NCI-H524 treated with DMSO at 0.1 percent for 48 hours (cell line): Measurements from ENCODE around the gene ABLIM1.

ENCODE experiments used
- DNase-seq: peaks from one replicate; lab custom pipeline; 2025; lab: John Stamatoyannopoulos, UW

The ABLIM1 gene

DNA sequence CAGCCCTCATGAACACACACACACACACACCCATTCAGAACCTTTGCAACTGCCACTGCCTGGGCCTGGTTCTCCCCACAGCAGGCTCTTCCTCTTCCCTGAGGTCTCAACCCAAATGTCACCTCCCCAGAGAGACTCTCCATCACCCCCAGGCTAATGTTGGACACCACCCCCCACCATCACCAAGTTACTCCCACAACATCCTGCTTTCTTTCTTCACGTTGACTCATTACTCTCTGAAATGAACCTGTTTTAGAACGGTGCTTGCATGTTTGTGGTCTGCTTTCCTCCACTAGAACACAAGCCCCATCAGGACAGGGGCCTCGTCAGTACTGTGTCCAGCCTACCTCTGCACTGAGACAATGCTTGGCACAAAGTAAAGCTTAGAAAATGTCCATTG, 269.8 kb downstream of the ABLIM1 start:
- no peak for DNase-seq

DNA sequence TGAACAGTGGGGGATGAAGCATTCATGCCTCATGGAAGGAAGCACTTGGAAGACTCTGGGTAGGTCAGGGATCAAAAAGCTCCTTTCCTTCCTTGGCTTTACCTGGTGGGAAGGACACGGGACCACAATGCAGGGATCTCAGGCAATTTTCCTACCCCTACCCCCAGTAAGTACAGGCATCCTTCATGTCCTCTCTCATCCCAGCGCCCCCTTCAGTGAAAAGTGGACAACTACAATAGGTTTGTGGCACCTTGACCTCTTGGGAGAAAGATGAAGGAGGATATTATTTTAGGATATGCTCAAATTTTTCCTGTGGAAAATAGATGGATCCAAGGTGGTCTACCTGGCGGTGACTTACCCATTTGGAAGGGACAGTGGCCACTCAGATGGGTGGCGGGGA, 270.3 kb downstream of the ABLIM1 start:
- DNase-seq = no peak

DNA sequence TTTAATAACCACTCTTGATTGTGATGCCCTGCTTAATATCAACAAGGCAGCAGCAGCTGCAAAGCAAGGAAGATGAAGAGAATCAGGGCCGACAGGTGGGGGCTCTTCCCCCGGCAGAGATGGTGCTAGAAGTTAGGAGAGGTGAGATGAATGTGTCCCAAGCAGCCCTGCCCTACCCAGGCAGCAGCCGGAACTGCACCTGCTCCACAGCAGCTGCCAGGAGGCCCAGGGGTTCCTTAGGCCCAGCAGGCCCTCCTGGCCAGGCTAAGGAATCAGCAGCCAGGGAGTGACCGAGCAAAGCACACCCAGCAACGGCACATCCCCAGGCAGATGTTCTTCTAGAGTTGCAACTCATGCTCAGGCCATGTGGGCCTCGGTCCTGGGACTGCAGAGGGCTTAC, 271.6 kb downstream of the ABLIM1 start:
- no peak for DNase-seq

DNA sequence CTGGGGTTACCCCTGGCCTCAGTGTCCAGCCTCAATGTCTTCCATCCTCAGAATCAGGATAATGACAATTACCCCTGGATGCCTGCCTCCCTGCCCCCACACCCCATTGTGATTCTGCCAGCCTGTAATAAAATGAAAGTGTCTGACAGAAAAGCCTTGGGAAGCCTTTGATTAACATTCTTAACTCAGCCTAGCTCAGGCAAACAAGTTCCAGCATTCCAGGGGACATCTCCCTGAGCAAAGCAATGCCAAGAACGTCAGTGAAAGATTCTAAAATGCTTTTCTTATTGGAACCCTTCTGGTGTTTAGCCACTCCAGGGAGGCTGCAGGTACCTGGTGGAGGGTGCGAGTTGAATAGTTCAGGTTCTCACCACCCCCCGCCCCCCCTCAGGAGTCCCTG, 272.5 kb downstream of the ABLIM1 start:
- no peak for DNase-seq

DNA sequence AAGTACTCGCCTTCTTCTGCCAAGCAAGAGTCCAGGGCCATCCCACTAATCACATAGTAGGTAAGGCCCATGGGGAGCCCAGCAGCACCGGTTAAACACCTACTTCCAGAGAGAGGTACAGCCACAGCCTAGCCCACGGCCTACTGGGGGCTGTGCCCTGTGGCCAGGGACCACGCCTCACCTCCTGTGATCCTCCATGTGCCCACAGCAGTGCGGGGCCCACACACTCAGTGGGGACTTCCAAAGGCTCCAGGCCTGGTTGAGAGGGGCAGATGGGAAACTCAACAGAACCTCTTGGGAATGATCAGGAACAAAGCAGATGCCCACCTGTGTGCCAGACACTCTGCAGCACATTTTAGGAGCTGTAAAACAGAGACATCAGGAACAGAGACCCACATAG, 273.5 kb downstream of the ABLIM1 start:
- DNase-seq = no peak

DNA sequence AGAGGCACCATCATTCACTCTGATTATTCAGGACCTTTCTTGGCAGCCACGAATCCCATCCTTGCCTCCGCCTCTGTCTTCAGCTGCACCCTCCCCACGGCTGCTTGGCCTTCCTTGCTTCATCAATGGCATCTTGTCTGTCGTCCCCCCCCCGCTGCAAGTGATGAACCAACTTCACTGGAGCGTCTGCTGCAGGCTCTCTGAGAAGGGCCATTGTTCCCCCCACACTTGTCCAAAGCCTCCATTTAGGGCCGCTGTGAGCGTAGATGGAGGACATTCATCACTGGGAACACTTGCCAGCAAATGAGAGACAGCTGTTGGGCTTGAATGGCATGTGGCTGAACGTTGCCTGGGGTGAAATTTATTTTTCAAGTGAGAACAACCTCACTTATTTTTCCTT, 273.9 kb downstream of the ABLIM1 start:
- DNase-seq = no peak
